Esophagus muscularis mucosa (tissue), 4 donors: Measurements from ENCODE around the gene SOAT2. TPM values are rescaled to one million over a fixed set of nuclear protein-coding genes. Genes with fewer than 3 reads are reported as not detected.

Experiments used
- DNase-seq: peaks from one replicate; pipeline ENCODE4 v3.0.0-alpha.2; 2017; ENCODE audit errors: extremely low spot score
- H3K27ac ChIP-seq, 4 donors: fragments of 200-600 bp; sonication (generic); replicated peaks in 1 of 4; 1 replicate in 3 of 4; 2 replicates in 1 of 4; pipeline ENCODE4 v1.5.1; 2016 to 2019; ENCODE audit warnings: mild to moderate bottlenecking in 1 of 4
- H3K27me3 ChIP-seq, 4 donors: fragments of 200-600 bp; sonication (generic); one replicate each; pipeline versions ENCODE4 v1.5.1 to v1.6.0; 2016 to 2019
- H3K36me3 ChIP-seq, 4 donors: fragments of 200-600 bp; sonication (generic); one replicate each; pipeline ENCODE4 v1.5.1; 2016 to 2019
- H3K4me1 ChIP-seq, 4 donors: fragments of 200-600 bp; sonication (generic); one replicate each; pipeline ENCODE4 v1.5.1; 2016 to 2019
- H3K4me3 ChIP-seq, 4 donors: fragments of 200-600 bp; sonication (generic); 1 replicate in 2 of 4; 2 replicates in 2 of 4; pipeline ENCODE4 v1.5.1; 2016 to 2019; ENCODE audit warnings: mild to moderate bottlenecking in 4 of 4, moderate library complexity in 1 of 4
- H3K9me3 ChIP-seq, 4 donors: fragments of 200-600 bp; sonication (generic); 1 replicate in 3 of 4; 2 replicates in 1 of 4; pipeline ENCODE4 v1.5.1; 2016 to 2019
- CTCF ChIP-seq, 3 experiments: fragments of 200-600 bp in 2 of 3; fragments of 450-650 bp in 1 of 3; sonication (generic) in 2 of 3; IDR thresholded peaks; one replicate each; pipeline ENCODE4 v1.5.1; 2017 to 2019; ENCODE audit warnings: antibody characterized with exemption in 3 of 3, mild to moderate bottlenecking in 2 of 3, moderate library complexity in 1 of 3
- EP300 ChIP-seq: sonication (generic); formaldehyde crosslinking; IDR thresholded peaks from one replicate; pipeline ENCODE4 v1.6.1; 2017; ENCODE audit warnings: antibody characterized with exemption
- POLR2A ChIP-seq: fragments of 450-650 bp; IDR thresholded peaks from one replicate; pipeline ENCODE4 v1.6.1; 2017; ENCODE audit warnings: antibody characterized with exemption, moderate library complexity, mild to moderate bottlenecking, low read depth
- POLR2AphosphoS5 ChIP-seq, 2 donors: sonication (generic); formaldehyde crosslinking; IDR thresholded peaks; one replicate each; pipeline ENCODE4 v1.6.1; 2017; ENCODE audit warnings: antibody characterized with exemption in 2 of 2
- WGBS: methylation state at CpG from one replicate; pipeline ENCODE4 v1.1.5; 2018; 5-methylcytosine and 5-hydroxymethylcytosine counted together
- intact Hi-C: fragments of 100-400 bp; cut with DNase I; formaldehyde crosslinking; loops from one replicate; pipeline ENCODE4 v1.15.1; 2023
- total RNA-seq, 4 donors: library from RNA; depleted of rRNA; stranded (reverse); fragments of >200 nt; gene quantifications; one replicate each; pipeline versions ENCODE4 v1.1.0 to v1.2.1, GENCODE V29; 2016

Gene SOAT2
- total RNA-seq, 4 donors from 2014 or later = not detected

GRCh38 chr12:53078425-53079225 is 24.7 kb upstream of the SOAT2 start:
- peaks cover 20 to 37% (median 30%) of the 10 kb centered on the region in 4 donors for H3K36me3 ChIP-seq
- no peaks in the 10 kb centered on the region for H3K9me3 ChIP-seq
- H3K4me1 ChIP-seq = peaks cover 31 to 69% (median 67%) of the 10 kb centered on the region in 4 donors
- DNase-seq = no peak
- peak overlapping the region; percentile 66 to 78 (median 72) for H3K4me3 ChIP-seq
- no peaks in the 10 kb centered on the region for H3K27me3 ChIP-seq
- 24% methylated on average over 11 of the region's 25 CpGs for WGBS
- TF ChIP-seq POLR2AphosphoS5 (IDR thresholded peaks at IDR 0.05) (no peak), EP300 (no peak), CTCF (IDR thresholded peaks at IDR 0.05) (no peak), POLR2A (no peak)
- H3K27ac ChIP-seq = peak overlapping the region; percentile 91 to 96 (median 94)
- intact Hi-C loops = loop anchor here (10.0 kb wide), 1 partner anchor 76 kb away; no protein-coding TSS in a partner anchor

GRCh38 chr12:53079226-53080117 is 23.8 kb upstream of the SOAT2 start, which contains the start of gene SPRYD3:
Gene SPRYD3 (minus strand): TSS chr12:53079390. CDS start chr12:53079333, 57 bp downstream.
- DNase-seq = peak; percentile 100
- no peak for TF ChIP-seq EP300
- TF ChIP-seq POLR2AphosphoS5 (IDR thresholded peaks at IDR 0.05) = peak; percentile 86 to 97
- peak; percentile 72 for TF ChIP-seq POLR2A
- no peak for TF ChIP-seq CTCF (IDR thresholded peaks at IDR 0.05)
- WGBS = 2% methylated on average over 34 of the region's 67 CpGs
- H3K9me3 ChIP-seq = no peaks in the 10 kb centered on the region
- no peaks in the 10 kb centered on the region for H3K27me3 ChIP-seq
- peak within 1 kb of the TSS; percentile 66 to 78 (median 72) for H3K4me3 ChIP-seq
- H3K27ac ChIP-seq = peak within 1 kb of the TSS; percentile 91 to 96 (median 94)
- peaks cover 20 to 35% (median 26%) of the 10 kb centered on the region in 4 donors for H3K36me3 ChIP-seq
- intact Hi-C loops = loop anchor here (10.0 kb wide), 1 partner anchor 75 kb away; no protein-coding TSS in a partner anchor
- H3K4me1 ChIP-seq = peaks cover 23 to 61% (median 59%) of the 10 kb centered on the region in 4 donors

- Histone ChIP-seq H3K36me3 (peaks cover 0 to 3% (median 0%) of the 10 kb centered on the region in 4 donors), H3K4me3 (no peak overlapping the region), H3K27me3 (no peaks in the 10 kb centered on the region), H3K4me1 (peaks cover 16 to 28% (median 26%) of the 10 kb centered on the region in 4 donors), H3K9me3 (no peaks in the 10 kb centered on the region), H3K27ac (no peak overlapping the region)
- WGBS = 76% methylated on average over 2 of the region's 2 CpGs
- intact Hi-C loops = no loop called here
- TF ChIP-seq POLR2A (no peak), POLR2AphosphoS5 (IDR thresholded peaks at IDR 0.05) (no peak), CTCF (IDR thresholded peaks at IDR 0.05) (no peak), EP300 (no peak)
- DNase-seq = no peak
These were observed 20.6 kb upstream of the SOAT2 start for GRCh38 chr12:53082637-53083175.

GRCh38 chr12:53086361-53086760 is 16.9 kb upstream of the SOAT2 start:
- no peaks in the 10 kb centered on the region for H3K36me3 ChIP-seq
- no peak for TF ChIP-seq EP300
- TF ChIP-seq CTCF (IDR thresholded peaks at IDR 0.05) = no peak
- 81% methylated on average over 3 of the region's 3 CpGs for WGBS

More at GRCh38 chr12:53086361-53086760, 16.9 kb upstream of the SOAT2 start:
- intact Hi-C loops = no loop called here
- DNase-seq = no peak
- no peaks in the 10 kb centered on the region for H3K9me3 ChIP-seq
- no peak overlapping the region for H3K27ac ChIP-seq
- no peaks in the 10 kb centered on the region for H3K4me1 ChIP-seq
- H3K27me3 ChIP-seq = no peaks in the 10 kb centered on the region
- no peak overlapping the region for H3K4me3 ChIP-seq
